ENCODE data around the gene RFLNA. TPM values are rescaled to one million over a fixed set of nuclear protein-coding genes. Genes with fewer than 3 reads are reported as not detected.
"Not testable (repeated sequence)": the region's sequence is repeated elsewhere in the genome, so short reads cannot be mapped to it uniquely, and the experiment has no call there.

The RFLNA gene
- total RNA-seq, 2 donors from 2014 or later, result 22.4 to 44.8 TPM

DNA sequence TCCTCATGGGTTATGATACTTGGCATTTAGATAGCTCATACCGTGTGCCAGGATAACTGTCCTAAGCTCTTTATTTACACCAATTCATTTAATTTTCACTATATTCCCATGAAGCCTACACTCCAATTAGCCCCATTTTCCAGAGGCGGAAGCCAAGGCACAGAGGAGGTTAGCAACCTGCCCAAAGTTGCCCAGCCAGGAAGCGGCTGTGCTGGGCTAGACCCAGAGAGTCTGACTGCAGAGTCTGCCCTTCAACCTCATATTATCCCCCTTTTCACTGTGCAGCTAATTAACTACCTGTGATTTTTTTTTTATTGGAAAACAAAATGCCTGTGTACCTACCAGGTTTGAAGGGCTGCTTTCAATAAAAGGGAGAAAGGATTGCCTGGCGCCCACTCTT lies 2.5 kb downstream of the RFLNA start:
- no peak for TF ChIP-seq CTCF (IDR thresholded peaks at IDR 0.05)
- intact Hi-C loops (cut with DNase I), result no loop called here
- Histone ChIP-seq H3K36me3 (no peaks in the 10 kb centered on the region), H3K27ac (peak overlapping the region; percentile 80), H3K27me3 (no peaks in the 10 kb centered on the region), H3K9me3 (no peaks in the 10 kb centered on the region), H3K4me1 (peaks cover 5% of the 10 kb centered on the region), H3K9ac (ENCODE audit: low read depth in 2 of 2, low read length in 2 of 2) (peak overlapping the region; percentile 39 to 89), H3K4me3 (peak overlapping the region; percentile 47)
- no peak for DNase-seq

- Histone ChIP-seq H3K4me1 (peaks cover 5% of the 10 kb centered on the region), H3K36me3 (no peaks in the 10 kb centered on the region), H3K4me3 (no peak overlapping the region), H3K27ac (no peak overlapping the region), H3K9me3 (no peaks in the 10 kb centered on the region), H3K9ac (ENCODE audit: low read depth in 2 of 2, low read length in 2 of 2) (peak overlapping the region in 1 of 2 donors; percentile 19), H3K27me3 (no peaks in the 10 kb centered on the region)
- TF ChIP-seq CTCF (IDR thresholded peaks at IDR 0.05), result no peak
- intact Hi-C loops (cut with DNase I), result no loop called here
- no peak for DNase-seq
Measured at GRCh38 chr12:124297856-124298255, 3.0 kb downstream of the RFLNA start.

- H3K27ac ChIP-seq, result no peak overlapping the region
- H3K9ac ChIP-seq (ENCODE audit: low read depth in 2 of 2, low read length in 2 of 2), result no peak overlapping the region
- DNase-seq, result no peak
- H3K36me3 ChIP-seq, result no peaks in the 10 kb centered on the region
- TF ChIP-seq CTCF (IDR thresholded peaks at IDR 0.05), result no peak
- H3K9me3 ChIP-seq, result no peaks in the 10 kb centered on the region
- intact Hi-C loops (cut with DNase I), result no loop called here
- H3K4me1 ChIP-seq, result peaks cover under 1% of the 10 kb centered on the region
- no peaks in the 10 kb centered on the region for H3K27me3 ChIP-seq
- H3K4me3 ChIP-seq, result no peak overlapping the region
Measured at GRCh38 chr12:124298685-124299410, 4.0 kb downstream of the RFLNA start.

DNA sequence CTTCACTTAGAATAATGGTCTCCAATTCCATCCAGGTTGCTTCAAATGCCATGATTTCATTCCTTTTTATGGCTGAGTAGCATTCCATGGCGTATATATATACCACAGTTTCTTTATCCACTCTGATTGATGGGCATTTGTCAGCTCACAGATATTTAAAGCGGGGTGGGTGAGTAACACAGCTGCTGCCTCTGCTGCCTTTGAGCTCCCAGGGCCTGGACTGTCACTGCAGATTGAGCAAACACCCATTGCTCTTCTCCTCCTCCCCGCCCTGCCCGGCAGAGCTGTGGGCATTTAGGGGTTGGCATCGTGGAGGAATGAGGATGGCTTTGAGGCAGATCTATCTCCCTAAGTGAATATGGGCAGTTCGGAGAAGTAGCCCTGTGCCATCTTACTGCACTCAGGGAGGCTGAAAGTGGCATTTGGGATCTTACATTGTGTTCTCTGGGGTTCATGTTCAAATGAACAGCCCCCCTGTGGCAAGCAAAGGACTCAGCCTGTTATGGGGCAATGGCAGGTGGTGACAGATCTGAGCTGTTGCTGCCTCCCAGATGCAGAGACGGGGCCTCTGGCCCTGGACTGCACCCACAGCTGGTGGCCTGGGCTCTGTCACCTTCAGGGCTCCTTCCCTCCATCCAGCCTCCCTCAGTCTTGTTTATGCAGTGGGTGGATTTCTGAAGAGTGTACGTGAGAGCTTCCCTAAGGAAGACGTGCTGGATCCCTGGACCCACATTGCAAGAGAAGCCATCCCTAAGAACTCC lies 4.9 kb downstream of the RFLNA start:
- Histone ChIP-seq H3K9me3 (no peaks in the 10 kb centered on the region), H3K9ac (ENCODE audit: low read depth in 2 of 2, low read length in 2 of 2) (no peak overlapping the region), H3K4me3 (no peak overlapping the region), H3K4me1 (no peaks in the 10 kb centered on the region), H3K27ac (no peak overlapping the region), H3K27me3 (no peaks in the 10 kb centered on the region), H3K36me3 (no peaks in the 10 kb centered on the region)
- no peak for TF ChIP-seq CTCF (IDR thresholded peaks at IDR 0.05)
- no peak for DNase-seq
- intact Hi-C loops (cut with DNase I), result no loop called here

- H3K9me3 ChIP-seq; DNase-seq; H3K4me1 ChIP-seq; H3K36me3 ChIP-seq; H3K9ac ChIP-seq (ENCODE audit: low read depth in 2 of 2, low read length in 2 of 2); H3K27ac ChIP-seq; H3K4me3 ChIP-seq; intact Hi-C loops (cut with DNase I); H3K27me3 ChIP-seq: not testable (repeated sequence)
Measured at GRCh38 chr12:124300657-124301056, 5.8 kb downstream of the RFLNA start.
